GM23338 (cell line): ENCODE data around the gene MAD2L1BP. TPM values are rescaled to one million over a fixed set of nuclear protein-coding genes. Genes with fewer than 3 reads are reported as not detected.

Experiments
- ATAC-seq: fragments of 200-7000 bp; cut with Tn5 transposase; 3 replicates; pipeline ENCODE4 v1.9.1; 2020
- DNase-seq: peaks from one replicate; pipeline ENCODE4 v3.0.0-alpha.2; 2015; ENCODE audit warnings: low spot score
- H2AFZ ChIP-seq: fragments of 200-600 bp; sonication (generic); 2 replicates; pipeline ENCODE4 v1.8.0; 2016; ENCODE audit warnings: antibody characterized with exemption, mild to moderate bottlenecking, moderate library complexity
- H3F3A ChIP-seq: fragments of 200-600 bp; sonication (generic); replicated peaks from 2 replicates; pipeline ENCODE4 v1.8.0; 2017; ENCODE audit warnings: antibody characterized with exemption, mixed run types, low read depth
- H3K27ac ChIP-seq: fragments of 200-600 bp; sonication (generic); 2 replicates; pipeline ENCODE4 v1.6.1; 2016; ENCODE audit warnings: low read depth
- H3K27me3 ChIP-seq: fragments of 200-600 bp; sonication (generic); 2 replicates; pipeline ENCODE4 v1.8.0; 2016; ENCODE audit warnings: mild to moderate bottlenecking, mixed run types, moderate library complexity; ENCODE audit not compliant: insufficient read depth
- H3K36me3 ChIP-seq: fragments of 200-600 bp; sonication (generic); 2 replicates; pipeline ENCODE4 v1.8.0; 2016; ENCODE audit warnings: mild to moderate bottlenecking; ENCODE audit not compliant: insufficient read depth
- H3K4me1 ChIP-seq: fragments of 200-600 bp; sonication (generic); 2 replicates; pipeline ENCODE4 v1.8.0; 2016; ENCODE audit warnings: mild to moderate bottlenecking, moderate library complexity; ENCODE audit not compliant: insufficient read depth
- H3K4me2 ChIP-seq: fragments of 200-600 bp; sonication (generic); 2 replicates; pipeline ENCODE4 v1.7.1; 2017; ENCODE audit warnings: mixed run types
- H3K4me3 ChIP-seq: fragments of 200-600 bp; sonication (generic); 2 replicates; pipeline ENCODE4 v1.6.1; 2016; ENCODE audit warnings: mixed run types
- H3K79me2 ChIP-seq: fragments of 200-600 bp; sonication (generic); replicated peaks from 2 replicates; pipeline ENCODE4 v1.8.0; 2017; ENCODE audit warnings: mild to moderate bottlenecking; ENCODE audit not compliant: insufficient read depth
- H3K9me2 ChIP-seq: fragments of 200-600 bp; sonication (generic); 2 replicates; pipeline ENCODE4 v1.8.0; 2017; ENCODE audit not compliant: insufficient read depth
- H4K20me1 ChIP-seq: fragments of 200-600 bp; sonication (generic); replicated peaks from 2 replicates; pipeline ENCODE4 v1.8.0; 2017; ENCODE audit warnings: mild to moderate bottlenecking; ENCODE audit not compliant: insufficient read depth
- H3K27ac Mint-ChIP-seq: 2 replicates; pipeline ENCODE4 v1.8.0; 2020; ENCODE audit warnings: inconsistent platforms, mild to moderate bottlenecking, moderate library complexity, mixed read lengths
- H3K27me3 Mint-ChIP-seq: 3 replicates; pipeline ENCODE4 v1.8.0; 2022; ENCODE audit warnings: low read depth, mild to moderate bottlenecking, moderate library complexity, mixed read lengths, inconsistent platforms; ENCODE audit not compliant: insufficient read depth, poor library complexity
- H3K36me3 Mint-ChIP-seq: 3 replicates; pipeline ENCODE4 v1.8.0; 2021; ENCODE audit warnings: low read depth, mild to moderate bottlenecking, inconsistent platforms, moderate library complexity, mixed read lengths
- H3K4me1 Mint-ChIP-seq: 3 replicates; pipeline ENCODE4 v1.8.0; 2020; ENCODE audit warnings: mild to moderate bottlenecking, inconsistent platforms, mixed read lengths
- H3K4me3 Mint-ChIP-seq: 3 replicates; pipeline ENCODE4 v1.8.0; 2021; ENCODE audit warnings: moderate library complexity, mild to moderate bottlenecking, inconsistent platforms, mixed read lengths
- H3K9me3 Mint-ChIP-seq: 3 replicates; pipeline ENCODE4 v1.8.0; 2020; ENCODE audit warnings: moderate library complexity, mild to moderate bottlenecking, inconsistent platforms, mixed read lengths
- CREB1 ChIP-seq: fragments of 250-450 bp; sonication (Bioruptor Pico); IDR thresholded peaks from 2 replicates; pipeline ENCODE4 v1.5.0; 2020; ENCODE audit warnings: low read depth, mild to moderate bottlenecking, moderate library complexity
- CTCF ChIP-seq, 2 experiments: fragments of 200-600 bp in 1 of 2; sonication (generic) in 1 of 2; conservative IDR thresholded peaks; 2 replicates each; pipeline versions ENCODE4 v1.5.1 to v1.6.1; 2016 to 2017; ENCODE audit warnings: antibody characterized with exemption in 2 of 2, low read depth in 2 of 2, mild to moderate bottlenecking in 2 of 2, moderate library complexity in 1 of 2
- ETS1 ChIP-seq: IDR thresholded peaks from 2 replicates; pipeline ENCODE4 v1.6.1; 2016; ENCODE audit warnings: antibody characterized with exemption
- EZH2 ChIP-seq: fragments of 200-600 bp; sonication (generic); IDR thresholded peaks from one replicate; pipeline ENCODE4 v1.8.0; 2017; ENCODE audit warnings: antibody characterized with exemption, mild to moderate bottlenecking, low read depth; ENCODE audit not compliant: unreplicated experiment
- EZH2phosphoT487 ChIP-seq: fragments of 200-600 bp; sonication (generic); IDR thresholded peaks from one replicate; pipeline ENCODE4 v1.8.1; 2018; ENCODE audit warnings: antibody characterized with exemption; ENCODE audit not compliant: unreplicated experiment
- JUNB ChIP-seq: IDR thresholded peaks from one replicate; pipeline ENCODE4 v1.6.1; 2016; ENCODE audit warnings: antibody characterized with exemption; ENCODE audit not compliant: unreplicated experiment
- NANOG ChIP-seq: IDR thresholded peaks from 2 replicates; pipeline ENCODE4 v1.6.1; 2016; ENCODE audit warnings: antibody characterized with exemption, borderline replicate concordance
- POLR2AphosphoS5 ChIP-seq: IDR thresholded peaks from 2 replicates; pipeline ENCODE4 v1.6.1; 2016; ENCODE audit warnings: antibody characterized with exemption, low read depth
- REST ChIP-seq: IDR thresholded peaks from one replicate; pipeline ENCODE4 v1.6.1; 2018; ENCODE audit warnings: antibody characterized with exemption; ENCODE audit not compliant: unreplicated experiment
- STAT1 ChIP-seq: IDR thresholded peaks from one replicate; pipeline ENCODE4 v1.6.1; 2016; ENCODE audit warnings: antibody characterized with exemption; ENCODE audit not compliant: unreplicated experiment
- ZNF114 ChIP-seq: fragments of 250-450 bp; sonication (Bioruptor Pico); IDR thresholded peaks from 2 replicates; pipeline ENCODE4 v1.5.0; 2020; ENCODE audit warnings: mild to moderate bottlenecking, moderate library complexity
- ZNF331 ChIP-seq: fragments of 250-450 bp; sonication (Bioruptor Pico); IDR thresholded peaks from 2 replicates; pipeline ENCODE4 v1.5.0; 2020; ENCODE audit warnings: low read depth, mild to moderate bottlenecking, moderate library complexity
- ZNF462 ChIP-seq: fragments of 250-450 bp; sonication (Bioruptor Pico); IDR thresholded peaks from 2 replicates; pipeline ENCODE4 v1.5.0; 2020; ENCODE audit warnings: mild to moderate bottlenecking, moderate library complexity
- polyA plus RNA-seq: library from polyadenylated mRNA; unstranded; fragments of >200 nt; fragmentation: Nextera tagmentation; extraction: Ambion mirVana; gene quantifications from 2 replicates; pipeline ENCODE4 v1.2.1, GENCODE V29; 2016
- total RNA-seq: library from RNA; depleted of rRNA; stranded (reverse); fragments of >200 nt; shearing (Covaris generic); gene quantifications from 2 replicates; pipeline ENCODE4 v1.2.3, GENCODE V29; 2014

The MAD2L1BP gene
- total and polyA plus RNA-seq, 2 experiments from 2014 or later: 26.6 to 51.7 TPM

GRCh38 chr6:43630980-43631619 is 4.5 kb upstream of the MAD2L1BP start:
- no peak for DNase-seq
- H3K9me2 ChIP-seq: no peaks in the 10 kb centered on the region
- no peak overlapping the region for H3K4me3 ChIP-seq
- ATAC-seq: no peak
- no peak overlapping the region for H3K4me2 ChIP-seq
- TF ChIP-seq ZNF331 (CRISPR knock-in tag) (no peak), STAT1 (no peak), ZNF462 (CRISPR knock-in tag) (no peak), CREB1 (CRISPR knock-in tag) (no peak), JUNB (no peak), ZNF114 (CRISPR knock-in tag) (no peak), REST (no peak), ETS1 (no peak), NANOG (no peak), EZH2 (no peak), EZH2phosphoT487 (no peak), CTCF (conservative IDR thresholded peaks at IDR 0.05; ENCODE audit: low read depth in 2 of 2) (no peak), POLR2AphosphoS5 (no peak)
- peaks cover 13% of the 10 kb centered on the region for H3K36me3 Mint-ChIP-seq
- H3K79me2 ChIP-seq: peaks cover 22% of the 10 kb centered on the region
- no peak overlapping the region for H2AFZ ChIP-seq
- peaks cover 15% of the 10 kb centered on the region for H3K4me1 Mint-ChIP-seq
- no peaks in the 10 kb centered on the region for H3K9me3 Mint-ChIP-seq
- 0 out of 2 replicates have a peak, but pooled peaks cover 10% of the 10 kb centered on the region for H3F3A ChIP-seq
- peak overlapping the region; percentile 49; the same call in 1 of the 3 replicates for H3K4me3 Mint-ChIP-seq
- H3K36me3 ChIP-seq: no peaks in the 10 kb centered on the region
- peaks cover 5% of the 10 kb centered on the region; the same call in 1 of the 2 replicates for H3K4me1 ChIP-seq
- no peaks in the 10 kb centered on the region for H3K27me3 ChIP-seq
- no peak overlapping the region for H3K27ac ChIP-seq
- H3K27ac Mint-ChIP-seq: peak overlapping the region; percentile 92
- peaks cover 7% of the 10 kb centered on the region for H4K20me1 ChIP-seq
- H3K27me3 Mint-ChIP-seq: peaks cover 8% of the 10 kb centered on the region
